GM19455 (cell line): ENCODE measurements around the gene SGMS1.
"Not testable (repeated sequence)": the region's sequence is repeated elsewhere in the genome, so short reads cannot be mapped to it uniquely, and the experiment has no call there.

Source experiments
- ATAC-seq: cut with Tn5 transposase; IDR thresholded peaks from one replicate; pipeline ENCODE4 v1.9.1; 2021; ENCODE audit not compliant: unreplicated experiment

The SGMS1 gene

GRCh38 chr10:50437248-50437647 lies 186.5 kb downstream of the SGMS1 start:
- ATAC-seq: no peak

- no peak for ATAC-seq
Measured at GRCh38 chr10:50436805-50437204, 187.0 kb downstream of the SGMS1 start.

GRCh38 chr10:50432211-50433009 lies 191.3 kb downstream of the SGMS1 start:
- peak; percentile 61 for ATAC-seq

GRCh38 chr10:50431791-50432190 lies 192.0 kb downstream of the SGMS1 start:
- ATAC-seq: peak; percentile 87

GRCh38 chr10:50431133-50431532 lies 192.6 kb downstream of the SGMS1 start:
- ATAC-seq: no peak

GRCh38 chr10:50426485-50426884 lies 197.3 kb downstream of the SGMS1 start:
- ATAC-seq: peak; percentile 73

- not testable (repeated sequence) for ATAC-seq
Measured at GRCh38 chr10:50425215-50425614, 198.5 kb downstream of the SGMS1 start.

GRCh38 chr10:50423448-50423847 lies 200.3 kb downstream of the SGMS1 start:
- no peak for ATAC-seq

GRCh38 chr10:50422259-50422658 lies 201.5 kb downstream of the SGMS1 start:
- no peak for ATAC-seq

- no peak for ATAC-seq
Measured at GRCh38 chr10:50421026-50421719, 202.6 kb downstream of the SGMS1 start.

- ATAC-seq: no peak
Measured at GRCh38 chr10:50420196-50420595, 203.6 kb downstream of the SGMS1 start.

- no peak for ATAC-seq
Measured at GRCh38 chr10:50419756-50420155, 204.0 kb downstream of the SGMS1 start.

- ATAC-seq: no peak
Measured at GRCh38 chr10:50419091-50419490, 204.7 kb downstream of the SGMS1 start.

- peak; percentile 81 for ATAC-seq
Measured at GRCh38 chr10:50417886-50418830, 205.6 kb downstream of the SGMS1 start.

- no peak for ATAC-seq
Measured at GRCh38 chr10:50417486-50417885, 206.3 kb downstream of the SGMS1 start.

GRCh38 chr10:50416881-50417280 lies 206.9 kb downstream of the SGMS1 start:
- ATAC-seq: no peak

- ATAC-seq: no peak
Measured at GRCh38 chr10:50416181-50416824, 207.5 kb downstream of the SGMS1 start.

- ATAC-seq: no peak
Measured at GRCh38 chr10:50415292-50415691, 208.5 kb downstream of the SGMS1 start.

GRCh38 chr10:50410066-50410811 lies 213.5 kb downstream of the SGMS1 start:
- no peak for ATAC-seq
